HepG2 (cell line): ENCODE measurements around the gene C16orf90. TPM values are rescaled to one million over a fixed set of nuclear protein-coding genes. Genes with fewer than 3 reads are reported as not detected.

ENCODE experiments used
- ATAC-seq: fragments of 200-7000 bp; cut with Tn5 transposase; 3 replicates; pipeline ENCODE4 v1.9.1; 2020; ENCODE audit warnings: mild to moderate bottlenecking, moderate library complexity
- BruUV-seq: library from RNA; stranded (reverse); fragments of 400-500 nt; replicated peaks from 2 replicates; lab custom pipeline; 2021; lab: Mats Ljungman, UMichigan
- CTCF ChIA-PET: fragments of 300-600 bp; formaldehyde crosslinking; extraction: SDS; loops from one replicate; lab custom pipeline; 2021; ENCODE audit warnings: low total read pairs, inconsistent platforms, low intra/inter-chr PET ratio; lab: Yijun Ruan, JAX
- POLR2A ChIA-PET: fragments of 350-600 bp; sonication (Branson Sonifier 250); formaldehyde crosslinking; loops from one replicate; lab custom pipeline; 2020; ENCODE audit warnings: antibody characterized with exemption, inconsistent platforms; lab: Yijun Ruan, JAX
- DNase-seq: peaks from one replicate; pipeline ENCODE4 v3.0.0-alpha.2; 2015; ENCODE audit warnings: low spot score
- FAIRE-seq: peaks from 3 replicates; lab custom pipeline; 2011; peaks lifted over from hg19 to GRCh38; lab: Jason Lieb, UNC
- H2AFZ ChIP-seq: one replicate; pipeline ENCODE4 v1.6.1; 2011; ENCODE audit warnings: low read length, inconsistent platforms
- H3K27ac ChIP-seq: fragments of 300-600 bp; 3 replicates; pipeline ENCODE4 v1.8.0; 2011; ENCODE audit warnings: mixed run types, mild to moderate bottlenecking, mixed read lengths, low read length, inconsistent platforms; ENCODE audit not compliant: insufficient read depth; ENCODE audit errors: extremely low read length
- H3K27me3 ChIP-seq, 2 experiments: fragments of 200-600 bp in 1 of 2; 2 replicates in 1 of 2; 3 replicates in 1 of 2; pipeline versions ENCODE4 v1.6.0 to v1.8.0; 2011; ENCODE audit warnings: low read length in 2 of 2, mild to moderate bottlenecking in 2 of 2, moderate library complexity in 2 of 2, inconsistent platforms in 1 of 2; ENCODE audit not compliant: insufficient read depth in 2 of 2, control insufficient read depth in 1 of 2
- H3K36me3 ChIP-seq, 2 experiments: fragments of 200-600 bp in 1 of 2; replicated peaks in 1 of 2; 2 replicates in 1 of 2; 3 replicates in 1 of 2; pipeline versions ENCODE4 v1.5.1 to v1.8.0; 2011; ENCODE audit warnings: low read length in 2 of 2, inconsistent platforms in 1 of 2; ENCODE audit not compliant: insufficient read depth in 2 of 2, control insufficient read depth in 1 of 2
- H3K4me1 ChIP-seq: 2 replicates; pipeline ENCODE4 v1.5.1; 2012; ENCODE audit warnings: low read length, inconsistent platforms; ENCODE audit not compliant: insufficient read depth
- H3K4me2 ChIP-seq: 2 replicates; pipeline ENCODE4 v1.6.0; 2011; ENCODE audit warnings: low read depth, low read length, inconsistent platforms
- H3K4me3 ChIP-seq, 3 experiments: fragments of 200-600 bp in 1 of 3; sonication (generic), shearing (Covaris generic) in 1 of 3; replicated peaks in 1 of 3; 2 replicates each; pipeline ENCODE4 v1.5.1; 2011 to 2016; ENCODE audit warnings: low read length in 3 of 3, inconsistent platforms in 2 of 3, low read depth in 2 of 3, mild to moderate bottlenecking in 2 of 3, control low read depth in 1 of 3, mixed read lengths in 1 of 3; ENCODE audit not compliant: insufficient read depth in 1 of 3
- H3K79me2 ChIP-seq: one replicate; pipeline ENCODE4 v1.6.1; 2011; ENCODE audit warnings: low read length, inconsistent platforms; ENCODE audit not compliant: insufficient read depth
- H3K9ac ChIP-seq: 2 replicates; pipeline ENCODE4 v1.6.0; 2011; ENCODE audit warnings: mild to moderate bottlenecking, low read depth, low read length, inconsistent platforms; ENCODE audit not compliant: insufficient read depth
- H3K9me3 ChIP-seq: 2 replicates; pipeline ENCODE4 v1.5.1; 2012; ENCODE audit warnings: mild to moderate bottlenecking, low read length
- H4K20me1 ChIP-seq: 2 replicates; pipeline ENCODE4 v1.6.0; 2011; ENCODE audit warnings: inconsistent platforms, mild to moderate bottlenecking, low read length, moderate library complexity; ENCODE audit not compliant: insufficient read depth
- ATAD3A ChIP-seq: sonication (generic); formaldehyde crosslinking; IDR thresholded peaks from 2 replicates; pipeline ENCODE4 v1.4.0; 2020; ENCODE audit warnings: missing genetic modification reagents
- BRF2 ChIP-seq: sonication (generic); formaldehyde crosslinking; IDR thresholded peaks from 2 replicates; pipeline ENCODE4 v1.8.1; 2022; ENCODE audit warnings: mild to moderate bottlenecking, missing genetic modification reagents
- CHCHD3 ChIP-seq: sonication (generic); formaldehyde crosslinking; IDR thresholded peaks from 2 replicates; pipeline ENCODE4 v1.8.0; 2022; ENCODE audit warnings: mild to moderate bottlenecking, missing genetic modification reagents, moderate library complexity
- CREM ChIP-seq, 2 experiments: sonication (generic) in 1 of 2; formaldehyde crosslinking in 1 of 2; IDR thresholded peaks; 2 replicates each; pipeline versions ENCODE4 v1.4.0 to v1.6.1; 2016 to 2020; ENCODE audit warnings: antibody characterized with exemption in 1 of 2, mild to moderate bottlenecking in 1 of 2, missing genetic modification reagents in 1 of 2
- NR2F2 ChIP-seq: IDR thresholded peaks from 2 replicates; pipeline ENCODE4 v1.6.1; 2012; ENCODE audit warnings: low read depth, inconsistent platforms, borderline replicate concordance
- ZEB1 ChIP-seq: IDR thresholded peaks from 2 replicates; pipeline ENCODE4 v1.6.1; 2012; ENCODE audit warnings: mild to moderate bottlenecking, low read depth, inconsistent platforms; ENCODE audit not compliant: insufficient replicate concordance
- ZMYM3 ChIP-seq: sonication (generic); formaldehyde crosslinking; IDR thresholded peaks from 2 replicates; pipeline ENCODE4 v1.5.1; 2020; ENCODE audit warnings: mild to moderate bottlenecking, missing genetic modification reagents
- ZNF331 ChIP-seq: sonication (generic); formaldehyde crosslinking; IDR thresholded peaks from 2 replicates; pipeline ENCODE4 v1.4.0; 2020; ENCODE audit warnings: missing genetic modification reagents
- ZNF766 ChIP-seq: sonication (generic); formaldehyde crosslinking; IDR thresholded peaks from 2 replicates; pipeline ENCODE4 v1.5.0; 2020; ENCODE audit warnings: missing genetic modification reagents, borderline replicate concordance
- ZNF770 ChIP-seq: sonication (generic); formaldehyde crosslinking; IDR thresholded peaks from 2 replicates; pipeline ENCODE4 v1.5.0; 2020; ENCODE audit warnings: mild to moderate bottlenecking, missing genetic modification reagents
- ZNF792 ChIP-seq: IDR thresholded peaks from 2 replicates; pipeline ENCODE4 v1.6.1; 2016
- ZNF850 ChIP-seq: sonication (generic); formaldehyde crosslinking; conservative IDR thresholded peaks from 2 replicates; pipeline ENCODE4 v1.9.0; 2021; ENCODE audit warnings: mild to moderate bottlenecking, missing genetic modification reagents
- WGBS: methylation state at CpG from one replicate; pipeline ENCODE4 v1.1.6; 2017; ENCODE audit warnings: low lambda C conversion rate; 5-methylcytosine and 5-hydroxymethylcytosine counted together
- in situ Hi-C: cut with HindIII; loops from 2 replicates; pipeline ENCODE4 v1.10.0; 2017; ENCODE audit warnings: low pct_unique_long_range_greater_than_20kb; ENCODE audit not compliant: extremely low pct_ligation_motif_present
- intact Hi-C: fragments of 100-400 bp; cut with micrococcal nuclease; formaldehyde crosslinking; loops from one replicate; pipeline ENCODE4 v1.10.0; 2022; ENCODE audit not compliant: unreplicated experiment
- polyA plus RNA-seq, 8 experiments: library from polyadenylated mRNA; depleted of rRNA in 3 of 8; stranded (reverse) in 7 of 8; unstranded in 1 of 8; fragments of >200 nt; fragmentation: Illumina TruSeq in 4 of 8; extraction: Trizol in 4 of 8; gene quantifications; 2 replicates each; pipeline versions ENCODE4 v1.2.1 to v1.2.3, GENCODE V29; 2011 to 2016; ENCODE audit warnings: low read depth in 4 of 8, missing spikeins in 1 of 8, mixed read lengths in 1 of 8; ENCODE audit not compliant: insufficient read depth in 1 of 8
- total RNA-seq, 5 experiments: library from RNA; depleted of rRNA; stranded (reverse); fragments of >200 nt; fragmentation: Illumina TruSeq; extraction: Trizol; gene quantifications; 2 replicates each; pipeline ENCODE4 v1.2.3, GENCODE V29; 2016; ENCODE audit warnings: low read depth in 1 of 5
- TF ChIP-seq, protein P1 (sequence below): sonication (generic); formaldehyde crosslinking; IDR thresholded peaks from 2 replicates; pipeline ENCODE4 v1.4.0; 2020; ENCODE audit warnings: mild to moderate bottlenecking, low read depth, missing genetic modification reagents
- TF ChIP-seq, protein P2 (sequence below): sonication (generic); formaldehyde crosslinking; IDR thresholded peaks from 2 replicates; pipeline ENCODE4 v1.8.0; 2023; ENCODE audit warnings: mild to moderate bottlenecking, missing genetic modification reagents
- TF ChIP-seq, protein P3 (sequence below): sonication (generic); formaldehyde crosslinking; IDR thresholded peaks from 2 replicates; pipeline ENCODE4 v1.8.0; 2022; ENCODE audit warnings: mild to moderate bottlenecking, missing genetic modification reagents, borderline replicate concordance

C16orf90 gene
- total and polyA plus RNA-seq, 2 of the 13 experiments (the other 11 are each of a cell fraction or from before 2014, with no cell fraction given) = not detected

GRCh38 chr16:3510416-3510815 lies 15.1 kb upstream of the C16orf90 start (continued):
- TF ChIP-seq, protein P1, sequence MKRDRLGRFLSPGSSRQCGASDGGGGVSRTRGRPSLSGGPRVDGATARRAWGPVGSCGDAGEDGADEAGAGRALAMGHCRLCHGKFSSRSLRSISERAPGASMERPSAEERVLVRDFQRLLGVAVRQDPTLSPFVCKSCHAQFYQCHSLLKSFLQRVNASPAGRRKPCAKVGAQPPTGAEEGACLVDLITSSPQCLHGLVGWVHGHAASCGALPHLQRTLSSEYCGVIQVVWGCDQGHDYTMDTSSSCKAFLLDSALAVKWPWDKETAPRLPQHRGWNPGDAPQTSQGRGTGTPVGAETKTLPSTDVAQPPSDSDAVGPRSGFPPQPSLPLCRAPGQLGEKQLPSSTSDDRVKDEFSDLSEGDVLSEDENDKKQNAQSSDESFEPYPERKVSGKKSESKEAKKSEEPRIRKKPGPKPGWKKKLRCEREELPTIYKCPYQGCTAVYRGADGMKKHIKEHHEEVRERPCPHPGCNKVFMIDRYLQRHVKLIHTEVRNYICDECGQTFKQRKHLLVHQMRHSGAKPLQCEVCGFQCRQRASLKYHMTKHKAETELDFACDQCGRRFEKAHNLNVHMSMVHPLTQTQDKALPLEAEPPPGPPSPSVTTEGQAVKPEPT = no peak
- no peak for TF ChIP-seq ZNF766 (CRISPR knock-in tag)
- TF ChIP-seq CREM (IDR thresholded peaks at IDR 0.05) = no peak
- no peak for TF ChIP-seq CREM (CRISPR knock-in tag; IDR thresholded peaks at IDR 0.05)
- TF ChIP-seq ZEB1 = no peak
- no peak for TF ChIP-seq ZNF850
- TF ChIP-seq CHCHD3 (CRISPR knock-in tag) = no peak
- no peak for TF ChIP-seq ZMYM3 (CRISPR knock-in tag)
- TF ChIP-seq, all 625 proteins: peak for 0

GRCh38 chr16:3509470-3509928 lies 14.2 kb upstream of the C16orf90 start:
- Histone ChIP-seq H3K79me2 (no peaks in the 10 kb centered on the region), H3K9me3 (no peaks in the 10 kb centered on the region), H3K9ac (no peak overlapping the region), H2AFZ (no peak overlapping the region), H3K36me3 (peaks cover 8 to 35% of the 10 kb centered on the region in 2 experiments), H4K20me1 (no peaks in the 10 kb centered on the region), H3K4me1 (peaks cover 10% of the 10 kb centered on the region), H3K4me3 (no peak overlapping the region)
- WGBS = 97% methylated on average over 13 of the region's 13 CpGs
- POLR2A ChIA-PET = no interaction called here
- FAIRE-seq = no peak
- in situ Hi-C loops = no loop called here
- no TSS peak for BruUV-seq
- no peak for ATAC-seq
- no peak for DNase-seq
- TF ChIP-seq BRF2 (CRISPR knock-in tag) (no peak), ATAD3A (CRISPR knock-in tag) (no peak), NR2F2 (no peak), ZNF770 (CRISPR knock-in tag) (no peak), ZNF792 (no peak), ZNF331 (CRISPR knock-in tag) (no peak)
- TF ChIP-seq, protein P2, sequence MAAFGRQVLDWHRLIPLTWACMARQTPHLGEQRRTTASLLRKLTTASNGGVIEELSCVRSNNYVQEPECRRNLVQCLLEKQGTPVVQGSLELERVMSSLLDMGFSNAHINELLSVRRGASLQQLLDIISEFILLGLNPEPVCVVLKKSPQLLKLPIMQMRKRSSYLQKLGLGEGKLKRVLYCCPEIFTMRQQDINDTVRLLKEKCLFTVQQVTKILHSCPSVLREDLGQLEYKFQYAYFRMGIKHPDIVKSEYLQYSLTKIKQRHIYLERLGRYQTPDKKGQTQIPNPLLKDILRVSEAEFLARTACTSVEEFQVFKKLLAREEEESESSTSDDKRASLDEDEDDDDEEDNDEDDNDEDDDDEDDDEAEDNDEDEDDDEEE (CRISPR knock-in tag) = no peak
- TF ChIP-seq, protein P3, sequence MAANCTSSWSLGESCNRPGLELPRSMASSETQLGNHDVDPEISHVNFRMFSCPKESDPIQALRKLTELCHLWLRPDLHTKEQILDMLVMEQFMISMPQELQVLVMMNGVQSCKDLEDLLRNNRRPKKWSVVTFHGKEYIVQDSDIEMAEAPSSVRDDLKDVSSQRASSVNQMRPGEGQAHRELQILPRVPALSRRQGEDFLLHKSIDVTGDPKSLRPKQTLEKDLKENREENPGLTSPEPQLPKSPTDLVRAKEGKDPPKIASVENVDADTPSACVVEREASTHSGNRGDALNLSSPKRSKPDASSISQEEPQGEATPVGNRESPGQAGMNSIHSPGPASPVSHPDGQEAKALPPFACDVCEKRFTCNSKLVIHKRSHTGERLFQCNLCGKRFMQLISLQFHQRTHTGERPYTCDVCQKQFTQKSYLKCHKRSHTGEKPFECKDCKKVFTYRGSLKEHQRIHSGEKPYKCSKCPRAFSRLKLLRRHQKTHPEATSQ = no peak
- TF ChIP-seq, all 625 proteins: peak for 0
- CTCF ChIA-PET = no interaction called here
- intact Hi-C loops = no loop called here
- no peaks in the 10 kb centered on the region for H3K27me3 ChIP-seq
- no peak overlapping the region for H3K4me2 ChIP-seq
- no peak overlapping the region for H3K27ac ChIP-seq
